Measurements from ENCODE around the gene PSD4.

PSD4 gene

GRCh38 chr2:113198790-113199612 is 25.2 kb downstream of the PSD4 start:
- peaks cover 40% of the 10 kb centered on the region for H3K27me3 Mint-ChIP-seq (ENCODE audit: low read depth)
- no peaks in the 10 kb centered on the region for H3K9me3 Mint-ChIP-seq
- H3K4me3 Mint-ChIP-seq: peak overlapping the region; percentile 70 to 79 (median 74)
- H3K36me3 Mint-ChIP-seq (ENCODE audit: low read depth): no peaks in the 10 kb centered on the region
- TF ChIP-seq, protein P1, sequence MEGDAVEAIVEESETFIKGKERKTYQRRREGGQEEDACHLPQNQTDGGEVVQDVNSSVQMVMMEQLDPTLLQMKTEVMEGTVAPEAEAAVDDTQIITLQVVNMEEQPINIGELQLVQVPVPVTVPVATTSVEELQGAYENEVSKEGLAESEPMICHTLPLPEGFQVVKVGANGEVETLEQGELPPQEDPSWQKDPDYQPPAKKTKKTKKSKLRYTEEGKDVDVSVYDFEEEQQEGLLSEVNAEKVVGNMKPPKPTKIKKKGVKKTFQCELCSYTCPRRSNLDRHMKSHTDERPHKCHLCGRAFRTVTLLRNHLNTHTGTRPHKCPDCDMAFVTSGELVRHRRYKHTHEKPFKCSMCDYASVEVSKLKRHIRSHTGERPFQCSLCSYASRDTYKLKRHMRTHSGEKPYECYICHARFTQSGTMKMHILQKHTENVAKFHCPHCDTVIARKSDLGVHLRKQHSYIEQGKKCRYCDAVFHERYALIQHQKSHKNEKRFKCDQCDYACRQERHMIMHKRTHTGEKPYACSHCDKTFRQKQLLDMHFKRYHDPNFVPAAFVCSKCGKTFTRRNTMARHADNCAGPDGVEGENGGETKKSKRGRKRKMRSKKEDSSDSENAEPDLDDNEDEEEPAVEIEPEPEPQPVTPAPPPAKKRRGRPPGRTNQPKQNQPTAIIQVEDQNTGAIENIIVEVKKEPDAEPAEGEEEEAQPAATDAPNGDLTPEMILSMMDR (IDR thresholded peaks at IDR 0.05; ENCODE audit: unreplicated experiment in 3 of 3): peak; percentile 98 to 100 (median 99)
- H3K4me1 Mint-ChIP-seq: peaks cover 8% of the 10 kb centered on the region
- H3K27ac Mint-ChIP-seq: peak overlapping the region in 1 of 3 experiments; percentile 64

DNA sequence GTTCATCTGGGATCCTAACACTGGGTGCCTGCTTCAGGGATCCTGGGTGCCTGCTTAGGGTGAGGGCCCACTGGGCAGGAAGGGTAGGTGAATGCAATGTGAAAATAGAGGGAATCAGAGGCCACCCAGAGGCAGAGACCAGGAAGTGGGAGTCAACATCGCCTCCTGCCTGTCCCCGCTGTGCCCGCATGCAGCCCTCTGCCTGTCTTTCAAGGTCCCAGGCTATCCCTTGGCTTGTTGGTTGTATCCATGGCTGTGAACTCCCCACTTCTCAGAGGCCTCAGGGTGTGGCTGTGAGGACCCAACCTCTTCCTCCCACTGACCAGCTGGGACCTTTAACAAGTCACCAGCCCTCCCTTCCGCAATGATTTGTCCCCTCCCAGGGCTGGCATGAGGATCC is 26.5 kb downstream of the PSD4 start:
- Mint-ChIP-seq H3K9me3 (no peaks in the 10 kb centered on the region), H3K36me3 (ENCODE audit: low read depth) (no peaks in the 10 kb centered on the region), H3K4me1 (peaks cover 8% of the 10 kb centered on the region), H3K4me3 (peak overlapping the region; percentile 70 to 74 (median 74)), H3K27me3 (ENCODE audit: low read depth) (peaks cover 36% of the 10 kb centered on the region), H3K27ac (peak overlapping the region in 1 of 3 experiments; percentile 49)
- TF ChIP-seq, protein P1 (IDR thresholded peaks at IDR 0.05; ENCODE audit: unreplicated experiment in 3 of 3): no peak

- Mint-ChIP-seq H3K27ac (peak overlapping the region; percentile 1 to 49 (median 38)), H3K4me1 (peaks cover 8% of the 10 kb centered on the region), H3K27me3 (ENCODE audit: low read depth) (peaks cover 35% of the 10 kb centered on the region), H3K9me3 (no peaks in the 10 kb centered on the region), H3K4me3 (peak overlapping the region; percentile 29 to 70 (median 38)), H3K36me3 (ENCODE audit: low read depth) (no peaks in the 10 kb centered on the region)
- TF ChIP-seq, protein P1 (IDR thresholded peaks at IDR 0.05; ENCODE audit: unreplicated experiment in 3 of 3): no peak
Observed at GRCh38 chr2:113200736-113201490, 27.1 kb downstream of the PSD4 start.

GRCh38 chr2:113201496-113202304 is 27.9 kb downstream of the PSD4 start:
- TF ChIP-seq, protein P1 (IDR thresholded peaks at IDR 0.05; ENCODE audit: unreplicated experiment in 3 of 3): no peak
- H3K27me3 Mint-ChIP-seq (ENCODE audit: low read depth): peaks cover 27% of the 10 kb centered on the region
- H3K27ac Mint-ChIP-seq: peak overlapping the region; percentile 61 to 96 (median 94)
- no peaks in the 10 kb centered on the region for H3K36me3 Mint-ChIP-seq (ENCODE audit: low read depth)
- H3K4me1 Mint-ChIP-seq: peaks cover 8% of the 10 kb centered on the region
- H3K9me3 Mint-ChIP-seq: no peaks in the 10 kb centered on the region
- no peak overlapping the region for H3K4me3 Mint-ChIP-seq

DNA sequence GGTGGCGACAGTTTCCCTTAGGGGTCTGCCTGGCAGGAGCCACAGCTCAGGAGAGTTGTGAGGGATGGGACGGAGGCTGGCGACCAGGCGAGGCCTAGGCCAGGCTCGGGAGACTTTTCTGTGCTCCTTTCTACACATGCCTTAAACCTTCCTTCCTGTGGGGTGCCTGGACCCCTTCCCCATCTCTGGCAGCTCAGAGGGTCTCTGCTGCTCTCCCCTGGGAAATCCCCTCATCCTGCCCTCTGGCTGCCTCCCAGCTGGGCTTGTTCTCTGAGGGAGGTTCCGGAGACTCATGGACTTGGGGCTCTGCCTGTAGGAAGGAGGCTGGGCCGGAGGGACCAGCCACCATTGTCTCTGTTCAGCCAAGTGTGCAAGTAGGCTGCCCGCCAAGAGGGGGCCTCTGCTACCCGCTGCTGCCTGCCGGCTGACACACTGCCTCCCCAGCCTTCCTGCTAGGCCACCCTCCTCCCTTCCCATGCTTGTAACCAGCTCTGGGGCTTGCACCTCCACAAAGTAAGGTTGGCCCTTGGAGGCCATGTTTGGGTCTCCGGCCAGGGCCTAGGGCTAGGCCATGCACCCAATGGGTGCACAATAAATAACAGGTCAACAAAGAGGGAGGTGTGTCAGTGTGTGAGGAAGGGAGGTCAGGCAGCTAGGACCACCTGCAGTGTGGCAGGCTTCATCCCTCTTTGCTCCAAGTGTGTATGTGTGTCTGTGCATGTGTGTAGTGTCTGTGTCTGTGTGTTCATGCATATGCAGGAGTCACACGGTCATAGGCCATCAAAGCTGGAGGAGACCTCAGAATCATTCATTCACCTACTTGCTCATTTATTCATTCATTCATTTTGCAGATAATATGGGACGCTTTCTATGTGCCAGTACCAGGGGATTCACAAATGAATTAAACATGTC is 28.8 kb downstream of the PSD4 start:
- H3K36me3 Mint-ChIP-seq (ENCODE audit: low read depth): no peaks in the 10 kb centered on the region
- TF ChIP-seq, protein P1 (IDR thresholded peaks at IDR 0.05; ENCODE audit: unreplicated experiment in 3 of 3): no peak
- H3K9me3 Mint-ChIP-seq: no peaks in the 10 kb centered on the region
- peaks cover 8% of the 10 kb centered on the region for H3K4me1 Mint-ChIP-seq
- H3K27me3 Mint-ChIP-seq (ENCODE audit: low read depth): peaks cover 20% of the 10 kb centered on the region
- peak overlapping the region; percentile 61 to 96 (median 94) for H3K27ac Mint-ChIP-seq
- H3K4me3 Mint-ChIP-seq: no peak overlapping the region

Measured in nephron (organoid).